Activated naive CD4-positive, alpha-beta T cell treated with anti-CD3 and anti-CD28 coated beads, Interleukin-2, amount 10 ng/mL, durations not matched to agents 7 days and 5 days (primary cell): ENCODE results near the gene CNTN4.

ENCODE experiments used
- CTCF ChIA-PET: fragments of 350-600 bp; sonication (Branson Sonifier 250); formaldehyde crosslinking; loops from one replicate; lab custom pipeline; 2021; ENCODE audit warnings: antibody characterized with exemption; lab: Charles Lee
- DNase-seq: peaks from one replicate; pipeline ENCODE4 v3.0.0-alpha.2; 2020
- H3K27ac Mint-ChIP-seq: one replicate; pipeline ENCODE4 v1.8.0; 2021; ENCODE audit warnings: mild to moderate bottlenecking, moderate library complexity, mixed read lengths
- H3K27me3 Mint-ChIP-seq: one replicate; pipeline ENCODE4 v1.8.0; 2021; ENCODE audit warnings: mild to moderate bottlenecking, mixed read lengths
- H3K36me3 Mint-ChIP-seq: one replicate; pipeline ENCODE4 v1.8.0; 2021; ENCODE audit warnings: mixed read lengths
- H3K4me1 Mint-ChIP-seq: one replicate; pipeline ENCODE4 v1.8.0; 2021; ENCODE audit warnings: mixed read lengths
- H3K4me3 Mint-ChIP-seq: one replicate; pipeline ENCODE4 v1.8.0; 2021; ENCODE audit warnings: mild to moderate bottlenecking, moderate library complexity, mixed read lengths
- H3K9me3 Mint-ChIP-seq: one replicate; pipeline ENCODE4 v1.8.0; 2021; ENCODE audit warnings: mixed read lengths

Gene CNTN4

GRCh38 chr3:3065876-3066275 is 967.2 kb downstream of the CNTN4 start:
- Mint-ChIP-seq H3K4me3 (no peak overlapping the region), H3K27me3 (no peaks in the 10 kb centered on the region), H3K9me3 (no peaks in the 10 kb centered on the region), H3K36me3 (no peaks in the 10 kb centered on the region), H3K4me1 (no peaks in the 10 kb centered on the region), H3K27ac (no peak overlapping the region)
- CTCF ChIA-PET = no interaction called here
- no peak for DNase-seq

- no peak overlapping the region for H3K27ac Mint-ChIP-seq
- no peak for DNase-seq
- H3K9me3 Mint-ChIP-seq = no peaks in the 10 kb centered on the region
- no peaks in the 10 kb centered on the region for H3K36me3 Mint-ChIP-seq
- no peaks in the 10 kb centered on the region for H3K27me3 Mint-ChIP-seq
- no peaks in the 10 kb centered on the region for H3K4me1 Mint-ChIP-seq
- H3K4me3 Mint-ChIP-seq = no peak overlapping the region
- CTCF ChIA-PET = no interaction called here
Observed at GRCh38 chr3:3066378-3066777, 967.7 kb downstream of the CNTN4 start.

GRCh38 chr3:3066910-3067309 is 968.2 kb downstream of the CNTN4 start:
- no peaks in the 10 kb centered on the region for H3K27me3 Mint-ChIP-seq
- H3K9me3 Mint-ChIP-seq = no peaks in the 10 kb centered on the region
- H3K4me3 Mint-ChIP-seq = no peak overlapping the region
- H3K4me1 Mint-ChIP-seq = no peaks in the 10 kb centered on the region
- no peaks in the 10 kb centered on the region for H3K36me3 Mint-ChIP-seq
- CTCF ChIA-PET = no interaction called here
- no peak overlapping the region for H3K27ac Mint-ChIP-seq
- no peak for DNase-seq

- no peak for DNase-seq
- Mint-ChIP-seq H3K4me1 (no peaks in the 10 kb centered on the region), H3K27ac (no peak overlapping the region), H3K4me3 (no peak overlapping the region), H3K36me3 (no peaks in the 10 kb centered on the region), H3K27me3 (no peaks in the 10 kb centered on the region), H3K9me3 (no peaks in the 10 kb centered on the region)
- CTCF ChIA-PET = no interaction called here
Observed at GRCh38 chr3:3068358-3068881, 969.8 kb downstream of the CNTN4 start.

- H3K27ac Mint-ChIP-seq = no peak overlapping the region
- H3K36me3 Mint-ChIP-seq = no peaks in the 10 kb centered on the region
- DNase-seq = no peak
- CTCF ChIA-PET = no interaction called here
- H3K4me3 Mint-ChIP-seq = no peak overlapping the region
- no peaks in the 10 kb centered on the region for H3K27me3 Mint-ChIP-seq
- H3K9me3 Mint-ChIP-seq = no peaks in the 10 kb centered on the region
- H3K4me1 Mint-ChIP-seq = no peaks in the 10 kb centered on the region
Observed at GRCh38 chr3:3069723-3070122, 971.1 kb downstream of the CNTN4 start.

- no peaks in the 10 kb centered on the region for H3K27me3 Mint-ChIP-seq
- H3K36me3 Mint-ChIP-seq = no peaks in the 10 kb centered on the region
- H3K27ac Mint-ChIP-seq = no peak overlapping the region
- no peaks in the 10 kb centered on the region for H3K9me3 Mint-ChIP-seq
- H3K4me3 Mint-ChIP-seq = no peak overlapping the region
- DNase-seq = no peak
- H3K4me1 Mint-ChIP-seq = no peaks in the 10 kb centered on the region
- CTCF ChIA-PET = no interaction called here
Observed at GRCh38 chr3:3071136-3071535, 972.5 kb downstream of the CNTN4 start.

GRCh38 chr3:3074551-3075257 is 976.0 kb downstream of the CNTN4 start:
- DNase-seq = no peak
- Mint-ChIP-seq H3K4me1 (no peaks in the 10 kb centered on the region), H3K9me3 (no peaks in the 10 kb centered on the region), H3K4me3 (no peak overlapping the region), H3K36me3 (no peaks in the 10 kb centered on the region), H3K27me3 (no peaks in the 10 kb centered on the region), H3K27ac (no peak overlapping the region)
- CTCF ChIA-PET = no interaction called here

- no peak for DNase-seq
- Mint-ChIP-seq H3K36me3 (no peaks in the 10 kb centered on the region), H3K4me1 (no peaks in the 10 kb centered on the region), H3K27ac (no peak overlapping the region), H3K27me3 (peaks cover 5% of the 10 kb centered on the region), H3K9me3 (no peaks in the 10 kb centered on the region), H3K4me3 (no peak overlapping the region)
- CTCF ChIA-PET = no interaction called here
Observed at GRCh38 chr3:3080309-3080708, 981.6 kb downstream of the CNTN4 start.

GRCh38 chr3:3081381-3082233 is 982.9 kb downstream of the CNTN4 start:
- DNase-seq = no peak
- Mint-ChIP-seq H3K4me1 (no peaks in the 10 kb centered on the region), H3K27me3 (peaks cover 5% of the 10 kb centered on the region), H3K4me3 (no peak overlapping the region), H3K27ac (no peak overlapping the region), H3K9me3 (no peaks in the 10 kb centered on the region), H3K36me3 (no peaks in the 10 kb centered on the region)
- CTCF ChIA-PET = no interaction called here

- Mint-ChIP-seq H3K4me1 (no peaks in the 10 kb centered on the region), H3K27me3 (peaks cover 5% of the 10 kb centered on the region), H3K36me3 (no peaks in the 10 kb centered on the region), H3K4me3 (no peak overlapping the region), H3K27ac (no peak overlapping the region), H3K9me3 (no peaks in the 10 kb centered on the region)
- CTCF ChIA-PET = no interaction called here
- no peak for DNase-seq
Observed at GRCh38 chr3:3082234-3082924, 983.7 kb downstream of the CNTN4 start.

GRCh38 chr3:3084890-3085289 is 986.2 kb downstream of the CNTN4 start:
- Mint-ChIP-seq H3K27ac (no peak overlapping the region), H3K9me3 (no peaks in the 10 kb centered on the region), H3K4me1 (no peaks in the 10 kb centered on the region), H3K36me3 (no peaks in the 10 kb centered on the region), H3K4me3 (no peak overlapping the region), H3K27me3 (peaks cover 5% of the 10 kb centered on the region)
- CTCF ChIA-PET = no interaction called here
- DNase-seq = no peak

- H3K36me3 Mint-ChIP-seq = no peaks in the 10 kb centered on the region
- no peak overlapping the region for H3K27ac Mint-ChIP-seq
- CTCF ChIA-PET = no interaction called here
Observed at GRCh38 chr3:3085782-3086181, 987.1 kb downstream of the CNTN4 start.

GRCh38 chr3:3086239-3086638 is 987.6 kb downstream of the CNTN4 start:
- Mint-ChIP-seq H3K27ac (no peak overlapping the region), H3K4me1 (no peaks in the 10 kb centered on the region), H3K27me3 (peaks cover 5% of the 10 kb centered on the region), H3K36me3 (no peaks in the 10 kb centered on the region), H3K9me3 (no peaks in the 10 kb centered on the region), H3K4me3 (no peak overlapping the region)
- no peak for DNase-seq
- CTCF ChIA-PET = no interaction called here

More at GRCh38 chr3:3085782-3086181, 987.1 kb downstream of the CNTN4 start:
- no peak for DNase-seq
- H3K27me3 Mint-ChIP-seq = peaks cover 5% of the 10 kb centered on the region
- H3K4me3 Mint-ChIP-seq = no peak overlapping the region
- H3K9me3 Mint-ChIP-seq = no peaks in the 10 kb centered on the region
- no peaks in the 10 kb centered on the region for H3K4me1 Mint-ChIP-seq

GRCh38 chr3:3087279-3087678 is 988.6 kb downstream of the CNTN4 start:
- H3K4me1 Mint-ChIP-seq = no peaks in the 10 kb centered on the region
- CTCF ChIA-PET = no interaction called here
- no peak overlapping the region for H3K27ac Mint-ChIP-seq
- no peak overlapping the region for H3K4me3 Mint-ChIP-seq
- no peaks in the 10 kb centered on the region for H3K36me3 Mint-ChIP-seq
- DNase-seq = no peak
- H3K9me3 Mint-ChIP-seq = no peaks in the 10 kb centered on the region
- peaks cover 4% of the 10 kb centered on the region for H3K27me3 Mint-ChIP-seq
